DLD1 (cell line): ENCODE results near the gene PTPN14.

Source experiments
- in situ Hi-C: cut with HindIII; loops from 2 replicates; pipeline ENCODE4 v1.10.0; 2017; ENCODE audit warnings: low sequenced_read_pairs

PTPN14 gene

GRCh38 chr1:214439352-214440119 is 111.9 kb downstream of the PTPN14 start:
- in situ Hi-C loops: no loop called here

GRCh38 chr1:214438530-214438929 is 112.9 kb downstream of the PTPN14 start:
- in situ Hi-C loops: no loop called here

DNA sequence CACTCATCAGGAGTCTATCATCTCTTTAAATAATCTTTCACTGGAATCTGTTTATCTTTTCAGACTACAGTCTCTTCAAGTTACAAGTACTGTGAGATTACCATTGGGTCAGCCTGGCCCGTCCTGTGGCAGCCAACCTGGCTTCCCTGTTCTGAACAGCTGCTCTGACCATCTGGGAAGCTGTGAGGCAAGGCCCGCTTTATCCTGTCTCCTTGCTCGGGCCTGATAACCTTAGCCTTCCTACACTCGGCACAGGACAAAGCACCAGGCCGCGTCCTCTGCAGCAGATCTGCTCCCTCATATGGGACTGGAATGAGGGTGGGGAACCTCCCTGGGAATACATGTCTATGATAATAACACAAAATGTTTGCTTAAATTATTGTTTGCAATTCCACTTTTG is 113.3 kb downstream of the PTPN14 start:
- in situ Hi-C loops: no loop called here

DNA sequence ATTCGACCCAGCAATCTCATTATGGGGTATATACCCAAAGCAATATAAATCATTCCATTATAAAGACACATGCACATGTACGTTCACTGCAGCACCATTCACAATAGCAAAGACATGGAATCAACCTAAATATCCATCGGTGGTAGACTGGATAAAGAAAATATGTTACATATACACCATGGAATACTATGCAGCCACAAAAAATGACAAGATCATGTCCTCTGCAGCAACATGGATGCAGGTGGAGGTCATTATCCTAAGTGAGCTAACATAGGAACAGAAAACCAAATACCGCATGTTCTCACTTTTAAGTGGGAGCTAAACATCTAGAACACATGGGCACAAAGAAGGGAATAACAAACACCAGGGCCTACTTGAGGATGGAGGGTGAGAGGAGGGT is 115.5 kb downstream of the PTPN14 start:
- in situ Hi-C loops: no loop called here

- in situ Hi-C loops: no loop called here
These were observed 119.2 kb downstream of the PTPN14 start for GRCh38 chr1:214432245-214432644.

- in situ Hi-C loops: no loop called here
These were observed 121.2 kb downstream of the PTPN14 start for GRCh38 chr1:214429951-214430770.

GRCh38 chr1:214427871-214428277 is 123.5 kb downstream of the PTPN14 start:
- in situ Hi-C loops: no loop called here

- in situ Hi-C loops: no loop called here
These were observed 125.0 kb downstream of the PTPN14 start for GRCh38 chr1:214426426-214426812.

DNA sequence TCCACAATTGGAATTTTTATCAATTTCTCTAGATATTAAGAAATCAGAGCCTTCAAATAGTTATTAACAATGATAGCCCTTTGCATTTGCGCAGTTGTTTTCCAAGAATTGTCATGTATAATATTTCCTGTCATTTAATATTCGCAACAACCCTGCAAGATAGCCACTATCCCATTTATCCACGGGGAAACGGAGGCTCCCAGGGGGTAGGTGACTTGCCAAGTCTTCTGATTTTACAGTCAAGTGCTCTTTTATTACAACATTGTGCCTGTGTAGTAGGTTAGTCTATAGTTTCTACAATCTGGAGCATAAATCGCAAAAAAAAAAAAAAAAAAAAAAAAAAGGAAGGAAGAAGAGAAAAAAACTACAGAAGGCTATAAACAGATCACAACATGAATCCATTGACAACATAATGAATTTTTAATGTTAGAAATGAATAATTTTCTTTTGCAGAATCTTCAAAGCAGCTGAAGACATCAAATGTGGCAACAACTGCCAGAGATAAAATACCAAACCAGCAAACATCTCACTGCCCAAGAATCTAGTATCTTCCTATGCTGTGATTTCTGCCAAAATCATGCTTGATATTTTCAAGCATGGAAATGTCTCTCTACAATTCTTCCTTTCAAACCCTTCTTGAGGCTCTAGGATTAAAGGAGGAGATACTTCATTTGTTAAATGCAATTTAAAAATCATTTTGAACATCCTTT is 125.5 kb downstream of the PTPN14 start:
- in situ Hi-C loops: no loop called here

GRCh38 chr1:214425101-214425500 is 126.3 kb downstream of the PTPN14 start:
- in situ Hi-C loops: no loop called here

GRCh38 chr1:214423045-214423444 is 128.4 kb downstream of the PTPN14 start:
- in situ Hi-C loops: no loop called here

- in situ Hi-C loops: no loop called here
These were observed 129.2 kb downstream of the PTPN14 start for GRCh38 chr1:214422137-214422671.

DNA sequence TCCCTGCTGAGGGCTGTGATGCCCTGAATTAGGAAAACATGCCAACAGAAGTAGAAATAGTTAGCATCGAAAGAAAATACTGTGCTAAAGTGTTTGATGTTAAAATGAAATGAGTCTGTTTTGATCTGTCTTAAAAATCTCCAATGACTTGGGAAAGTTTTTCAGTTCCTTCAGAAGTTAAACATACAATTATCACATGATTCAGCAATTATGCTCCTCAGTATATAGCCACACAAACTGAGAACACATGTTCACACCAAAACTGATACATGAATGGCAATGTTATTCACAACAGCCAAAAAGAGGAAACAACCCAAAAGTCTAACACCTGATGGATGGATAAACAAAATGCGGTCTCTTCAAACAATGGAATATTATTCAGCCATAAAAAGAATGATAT is 130.6 kb downstream of the PTPN14 start:
- in situ Hi-C loops: no loop called here

- in situ Hi-C loops: no loop called here
These were observed 131.1 kb downstream of the PTPN14 start for GRCh38 chr1:214420341-214420740.

- in situ Hi-C loops: no loop called here
These were observed 131.8 kb downstream of the PTPN14 start for GRCh38 chr1:214419650-214420049.

DNA sequence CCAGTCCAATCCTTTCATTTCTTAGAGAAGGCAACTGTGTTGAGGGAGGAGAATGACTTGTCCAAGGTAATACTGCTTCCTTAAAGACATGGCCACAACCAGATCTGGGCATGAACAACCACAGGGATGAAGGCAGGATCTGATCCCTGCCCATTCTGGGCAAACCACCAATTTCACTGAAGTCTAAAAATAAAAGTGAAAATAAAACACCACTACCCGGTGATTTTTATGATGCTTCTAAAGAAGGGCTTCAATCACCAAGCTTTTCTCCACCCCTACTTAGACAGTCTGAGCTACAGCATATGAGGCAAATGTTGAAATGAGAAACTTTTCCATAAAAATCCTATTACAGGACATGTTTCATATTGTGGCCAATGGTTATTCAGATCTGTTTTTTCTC is 133.0 kb downstream of the PTPN14 start:
- in situ Hi-C loops: no loop called here

GRCh38 chr1:214417545-214418210 is 133.7 kb downstream of the PTPN14 start:
- in situ Hi-C loops: no loop called here

DNA sequence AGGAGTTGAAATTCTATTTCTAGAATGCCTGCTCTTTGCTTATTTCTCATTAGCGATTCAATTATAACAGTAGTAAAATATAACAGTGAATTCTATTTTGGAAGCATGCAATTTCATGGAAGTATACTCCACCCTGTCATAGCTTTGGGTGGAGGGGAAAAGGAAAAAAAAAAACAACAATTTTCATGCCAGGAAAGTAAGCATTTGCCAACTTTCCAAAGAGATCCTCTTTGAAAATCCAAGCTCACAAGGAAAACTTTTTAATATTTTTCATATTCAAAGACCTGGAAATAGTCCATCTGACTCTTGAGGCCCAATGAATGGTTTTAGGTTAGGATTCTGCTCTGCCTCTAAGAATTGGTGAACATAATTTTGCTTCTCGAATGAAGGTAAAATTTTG is 134.5 kb downstream of the PTPN14 start:
- in situ Hi-C loops: no loop called here

- in situ Hi-C loops: no loop called here
These were observed 135.0 kb downstream of the PTPN14 start for GRCh38 chr1:214416417-214416816.

- in situ Hi-C loops: no loop called here
These were observed 136.3 kb downstream of the PTPN14 start for GRCh38 chr1:214415131-214415530.

DNA sequence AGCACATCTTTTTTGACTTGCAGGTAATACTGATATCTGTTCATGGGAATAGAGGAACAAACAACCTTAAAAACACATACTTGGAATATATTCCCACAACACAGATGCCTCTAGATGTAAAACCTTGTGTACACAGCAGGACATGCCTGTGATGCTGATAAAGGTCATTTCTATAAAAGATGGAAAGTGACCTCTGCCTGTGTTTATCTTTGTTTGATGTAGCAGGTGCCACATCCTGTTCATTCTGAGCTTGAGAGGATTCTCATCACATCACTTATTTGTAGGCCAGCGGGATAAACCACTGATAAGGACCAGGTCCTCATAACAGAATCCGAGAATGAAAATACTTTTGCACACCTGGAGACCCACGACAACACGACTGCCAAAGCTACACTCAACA is 136.7 kb downstream of the PTPN14 start:
- in situ Hi-C loops: no loop called here
